Fibroblast of skin of right biceps (primary cell): ENCODE measurements around the gene CHRM4.

Experiments
- DNase-seq: peaks from one replicate; pipeline ENCODE4 v3.0.0-alpha.2; 2013

CHRM4 gene

GRCh38 chr11:46367244-46367915 is 24.2 kb downstream of the CHRM4 start:
- peak; percentile 51 for DNase-seq

GRCh38 chr11:46366661-46367161 is 24.9 kb downstream of the CHRM4 start:
- DNase-seq = no peak

GRCh38 chr11:46366260-46366659 is 25.3 kb downstream of the CHRM4 start:
- DNase-seq = no peak

- DNase-seq = no peak
Measured at GRCh38 chr11:46364791-46365190, 26.8 kb downstream of the CHRM4 start.

- no peak for DNase-seq
Measured at GRCh38 chr11:46364056-46364455, 27.5 kb downstream of the CHRM4 start.

GRCh38 chr11:46363455-46364005 is 28.0 kb downstream of the CHRM4 start:
- DNase-seq = no peak

- DNase-seq = peak; percentile 33
Measured at GRCh38 chr11:46363031-46363407, 28.6 kb downstream of the CHRM4 start.

- no peak for DNase-seq
Measured at GRCh38 chr11:46362156-46363030, 29.2 kb downstream of the CHRM4 start.

GRCh38 chr11:46361283-46362155 is 30.1 kb downstream of the CHRM4 start:
- DNase-seq = peak; percentile 75

- no peak for DNase-seq
Measured at GRCh38 chr11:46360878-46361277, 30.7 kb downstream of the CHRM4 start.

GRCh38 chr11:46359953-46360352 is 31.6 kb downstream of the CHRM4 start:
- DNase-seq = no peak

- DNase-seq = no peak
Measured at GRCh38 chr11:46357483-46357936, 34.1 kb downstream of the CHRM4 start.

- peak; percentile 67 for DNase-seq
Measured at GRCh38 chr11:46356924-46357482, 34.6 kb downstream of the CHRM4 start.

GRCh38 chr11:46353698-46354097 is 37.9 kb downstream of the CHRM4 start:
- DNase-seq = no peak

- peak; percentile 42 for DNase-seq
Measured at GRCh38 chr11:46352063-46352841, 39.3 kb downstream of the CHRM4 start.

- DNase-seq = no peak
Measured at GRCh38 chr11:46351606-46352005, 40.0 kb downstream of the CHRM4 start.

- DNase-seq = no peak
Measured at GRCh38 chr11:46351148-46351547, 40.4 kb downstream of the CHRM4 start.

GRCh38 chr11:46350695-46351094 is 40.9 kb downstream of the CHRM4 start:
- no peak for DNase-seq

GRCh38 chr11:46348566-46349401 is 42.8 kb downstream of the CHRM4 start:
- no peak for DNase-seq

GRCh38 chr11:46347637-46348311 is 43.8 kb downstream of the CHRM4 start:
- no peak for DNase-seq
